HepG2 (cell line): ENCODE data around the gene MUL1. TPM values are rescaled to one million over a fixed set of nuclear protein-coding genes. Genes with fewer than 3 reads are reported as not detected.
A peak's percentile ranks its signal among the peaks of the same experiment; 100 is the strongest.

Experiments used
- EP300 ChIP-seq, 3 experiments: sonication (generic) in 1 of 3; formaldehyde crosslinking in 1 of 3; IDR thresholded peaks; 2 replicates each; pipeline versions ENCODE4 v1.5.1 to v1.6.1; 2011 to 2020; ENCODE audit warnings: low read depth in 2 of 3, low read length in 2 of 3, borderline replicate concordance in 1 of 3, improper control_type of control experiment in 1 of 3, mild to moderate bottlenecking in 1 of 3, missing genetic modification reagents in 1 of 3, moderate library complexity in 1 of 3
- HMG20B ChIP-seq: conservative IDR thresholded peaks from 2 replicates; pipeline ENCODE4 v1.6.1; 2016; ENCODE audit warnings: missing genetic modification reagents, missing compliant biosample characterization
- NFKBIZ ChIP-seq: IDR thresholded peaks from 2 replicates; pipeline ENCODE4 v1.6.1; 2018; ENCODE audit warnings: missing genetic modification reagents, missing compliant biosample characterization
- NR3C1 ChIP-seq: sonication (generic); formaldehyde crosslinking; IDR thresholded peaks from 2 replicates; pipeline ENCODE4 v1.4.0; 2020; ENCODE audit warnings: missing genetic modification reagents
- SIX4 ChIP-seq: sonication (generic); formaldehyde crosslinking; IDR thresholded peaks from 2 replicates; pipeline ENCODE4 v1.4.0; 2020; ENCODE audit warnings: missing genetic modification reagents
- SP5 ChIP-seq: IDR thresholded peaks from 2 replicates; pipeline ENCODE4 v1.6.1; 2016; ENCODE audit warnings: low read depth, borderline replicate concordance
- ZNF7 ChIP-seq: IDR thresholded peaks from 2 replicates; pipeline ENCODE4 v1.6.1; 2016; ENCODE audit warnings: missing biosample characterization, missing genetic modification reagents
- ZNF713 ChIP-seq: sonication (generic); formaldehyde crosslinking; IDR thresholded peaks from 2 replicates; pipeline ENCODE4 v1.4.0; 2020; ENCODE audit warnings: mild to moderate bottlenecking, missing genetic modification reagents
- ZNF781 ChIP-seq: sonication (generic); formaldehyde crosslinking; IDR thresholded peaks from 2 replicates; pipeline ENCODE4 v1.5.1; 2020; ENCODE audit warnings: borderline replicate concordance, mild to moderate bottlenecking, missing genetic modification reagents; ENCODE audit errors: not compliant biosample characterization
- polyA plus RNA-seq, 8 experiments: library from polyadenylated mRNA; depleted of rRNA in 3 of 8; stranded (reverse) in 7 of 8; unstranded in 1 of 8; fragments of >200 nt; fragmentation: Illumina TruSeq in 4 of 8; extraction: Trizol in 4 of 8; gene quantifications; 2 replicates each; pipeline versions ENCODE4 v1.2.1 to v1.2.3, GENCODE V29; 2011 to 2016; ENCODE audit warnings: low read depth in 4 of 8, missing spikeins in 1 of 8, mixed read lengths in 1 of 8; ENCODE audit not compliant: insufficient read depth in 1 of 8
- total RNA-seq, 5 experiments: library from RNA; depleted of rRNA; stranded (reverse); fragments of >200 nt; fragmentation: Illumina TruSeq; extraction: Trizol; gene quantifications; 2 replicates each; pipeline ENCODE4 v1.2.3, GENCODE V29; 2016; ENCODE audit warnings: low read depth in 1 of 5
- TF ChIP-seq, protein P1 (sequence below): sonication (generic); formaldehyde crosslinking; IDR thresholded peaks from 2 replicates; pipeline ENCODE4 v1.9.0; 2021; ENCODE audit warnings: missing genetic modification reagents, mild to moderate bottlenecking, borderline replicate concordance
- TF ChIP-seq, protein P2 (sequence below): sonication (generic); formaldehyde crosslinking; IDR thresholded peaks from 2 replicates; pipeline ENCODE4 v1.4.0; 2020; ENCODE audit warnings: missing genetic modification reagents
- TF ChIP-seq, protein P3 (sequence below): sonication (generic); formaldehyde crosslinking; IDR thresholded peaks from 2 replicates; pipeline ENCODE4 v1.4.0; 2020; ENCODE audit warnings: missing genetic modification reagents
- TF ChIP-seq, protein P4 (sequence below): sonication (generic); formaldehyde crosslinking; IDR thresholded peaks from 2 replicates; pipeline ENCODE4 v1.4.0; 2020; ENCODE audit warnings: missing genetic modification reagents, borderline replicate concordance
- TF ChIP-seq, protein P5 (sequence below): IDR thresholded peaks from 2 replicates; pipeline ENCODE4 v1.6.1; 2012; ENCODE audit warnings: low read length, improper control_type of control experiment

Gene MUL1
- total and polyA plus RNA-seq, 2 of the 13 experiments (the other 11 are each of a cell fraction or from before 2014, with no cell fraction given), result 21.5 to 26.5 TPM

DNA sequence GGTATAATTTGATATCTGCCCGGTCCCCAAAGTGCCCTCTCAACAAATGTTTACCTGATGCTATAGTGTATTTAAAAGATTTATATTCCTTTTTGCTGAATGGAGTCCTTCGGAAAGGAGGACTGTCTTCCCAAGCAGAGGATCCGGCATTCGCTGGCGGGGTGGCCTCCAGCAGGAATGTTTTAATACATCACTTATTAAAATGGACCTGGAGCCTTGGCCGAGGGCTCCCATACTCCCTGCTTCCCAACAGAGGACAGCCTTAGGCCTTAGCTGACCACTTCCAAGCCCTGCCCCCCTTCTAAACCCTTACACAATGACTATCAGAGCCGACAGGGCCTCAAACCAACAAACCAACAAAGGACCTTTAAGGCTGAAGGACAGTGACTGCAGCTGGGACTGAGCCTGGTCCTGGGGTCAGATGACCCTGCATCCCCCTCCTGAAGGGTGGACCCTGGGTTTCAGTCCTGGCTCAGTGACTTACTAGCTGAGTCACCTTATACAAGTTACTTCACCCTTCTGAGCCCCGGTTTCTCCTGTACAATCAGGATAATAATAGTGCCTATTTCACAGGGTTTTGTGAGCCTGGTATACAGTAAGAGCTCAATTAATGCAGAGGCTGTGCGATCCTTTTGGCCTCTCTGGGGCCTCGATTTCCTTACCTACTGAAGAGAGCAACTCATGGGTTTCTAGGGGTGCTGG lies 27.6 kb downstream of the MUL1 start (continued):
- TF ChIP-seq, protein P1, sequence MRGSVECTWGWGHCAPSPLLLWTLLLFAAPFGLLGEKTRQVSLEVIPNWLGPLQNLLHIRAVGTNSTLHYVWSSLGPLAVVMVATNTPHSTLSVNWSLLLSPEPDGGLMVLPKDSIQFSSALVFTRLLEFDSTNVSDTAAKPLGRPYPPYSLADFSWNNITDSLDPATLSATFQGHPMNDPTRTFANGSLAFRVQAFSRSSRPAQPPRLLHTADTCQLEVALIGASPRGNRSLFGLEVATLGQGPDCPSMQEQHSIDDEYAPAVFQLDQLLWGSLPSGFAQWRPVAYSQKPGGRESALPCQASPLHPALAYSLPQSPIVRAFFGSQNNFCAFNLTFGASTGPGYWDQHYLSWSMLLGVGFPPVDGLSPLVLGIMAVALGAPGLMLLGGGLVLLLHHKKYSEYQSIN (CRISPR knock-in tag), result no peak
- peak; percentile 73 to 94; a peak in 3 of 4 replicates for TF ChIP-seq EP300 (IDR thresholded peaks at IDR 0.05; ENCODE audit: low read depth in 2 of 2, low read length in 2 of 2)
- TF ChIP-seq EP300 (CRISPR knock-in tag; IDR thresholded peaks at IDR 0.05; ENCODE audit: borderline replicate concordance), result peak; percentile 93
- TF ChIP-seq HMG20B (CRISPR knock-in tag), result 0 out of 2 replicates have a peak, but pooled peaks have one; percentile 37
- TF ChIP-seq, protein P2, sequence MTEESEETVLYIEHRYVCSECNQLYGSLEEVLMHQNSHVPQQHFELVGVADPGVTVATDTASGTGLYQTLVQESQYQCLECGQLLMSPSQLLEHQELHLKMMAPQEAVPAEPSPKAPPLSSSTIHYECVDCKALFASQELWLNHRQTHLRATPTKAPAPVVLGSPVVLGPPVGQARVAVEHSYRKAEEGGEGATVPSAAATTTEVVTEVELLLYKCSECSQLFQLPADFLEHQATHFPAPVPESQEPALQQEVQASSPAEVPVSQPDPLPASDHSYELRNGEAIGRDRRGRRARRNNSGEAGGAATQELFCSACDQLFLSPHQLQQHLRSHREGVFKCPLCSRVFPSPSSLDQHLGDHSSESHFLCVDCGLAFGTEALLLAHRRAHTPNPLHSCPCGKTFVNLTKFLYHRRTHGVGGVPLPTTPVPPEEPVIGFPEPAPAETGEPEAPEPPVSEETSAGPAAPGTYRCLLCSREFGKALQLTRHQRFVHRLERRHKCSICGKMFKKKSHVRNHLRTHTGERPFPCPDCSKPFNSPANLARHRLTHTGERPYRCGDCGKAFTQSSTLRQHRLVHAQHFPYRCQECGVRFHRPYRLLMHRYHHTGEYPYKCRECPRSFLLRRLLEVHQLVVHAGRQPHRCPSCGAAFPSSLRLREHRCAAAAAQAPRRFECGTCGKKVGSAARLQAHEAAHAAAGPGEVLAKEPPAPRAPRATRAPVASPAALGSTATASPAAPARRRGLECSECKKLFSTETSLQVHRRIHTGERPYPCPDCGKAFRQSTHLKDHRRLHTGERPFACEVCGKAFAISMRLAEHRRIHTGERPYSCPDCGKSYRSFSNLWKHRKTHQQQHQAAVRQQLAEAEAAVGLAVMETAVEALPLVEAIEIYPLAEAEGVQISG (CRISPR knock-in tag), result peak; percentile 70
- TF ChIP-seq NR3C1 (CRISPR knock-in tag), result no peak
- no peak for TF ChIP-seq ZNF781 (CRISPR knock-in tag)
- TF ChIP-seq ZNF713 (CRISPR knock-in tag), result no peak
- TF ChIP-seq, protein P3, sequence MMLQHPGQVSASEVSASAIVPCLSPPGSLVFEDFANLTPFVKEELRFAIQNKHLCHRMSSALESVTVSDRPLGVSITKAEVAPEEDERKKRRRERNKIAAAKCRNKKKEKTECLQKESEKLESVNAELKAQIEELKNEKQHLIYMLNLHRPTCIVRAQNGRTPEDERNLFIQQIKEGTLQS (CRISPR knock-in tag), result peak; percentile 61
- TF ChIP-seq, protein P4, sequence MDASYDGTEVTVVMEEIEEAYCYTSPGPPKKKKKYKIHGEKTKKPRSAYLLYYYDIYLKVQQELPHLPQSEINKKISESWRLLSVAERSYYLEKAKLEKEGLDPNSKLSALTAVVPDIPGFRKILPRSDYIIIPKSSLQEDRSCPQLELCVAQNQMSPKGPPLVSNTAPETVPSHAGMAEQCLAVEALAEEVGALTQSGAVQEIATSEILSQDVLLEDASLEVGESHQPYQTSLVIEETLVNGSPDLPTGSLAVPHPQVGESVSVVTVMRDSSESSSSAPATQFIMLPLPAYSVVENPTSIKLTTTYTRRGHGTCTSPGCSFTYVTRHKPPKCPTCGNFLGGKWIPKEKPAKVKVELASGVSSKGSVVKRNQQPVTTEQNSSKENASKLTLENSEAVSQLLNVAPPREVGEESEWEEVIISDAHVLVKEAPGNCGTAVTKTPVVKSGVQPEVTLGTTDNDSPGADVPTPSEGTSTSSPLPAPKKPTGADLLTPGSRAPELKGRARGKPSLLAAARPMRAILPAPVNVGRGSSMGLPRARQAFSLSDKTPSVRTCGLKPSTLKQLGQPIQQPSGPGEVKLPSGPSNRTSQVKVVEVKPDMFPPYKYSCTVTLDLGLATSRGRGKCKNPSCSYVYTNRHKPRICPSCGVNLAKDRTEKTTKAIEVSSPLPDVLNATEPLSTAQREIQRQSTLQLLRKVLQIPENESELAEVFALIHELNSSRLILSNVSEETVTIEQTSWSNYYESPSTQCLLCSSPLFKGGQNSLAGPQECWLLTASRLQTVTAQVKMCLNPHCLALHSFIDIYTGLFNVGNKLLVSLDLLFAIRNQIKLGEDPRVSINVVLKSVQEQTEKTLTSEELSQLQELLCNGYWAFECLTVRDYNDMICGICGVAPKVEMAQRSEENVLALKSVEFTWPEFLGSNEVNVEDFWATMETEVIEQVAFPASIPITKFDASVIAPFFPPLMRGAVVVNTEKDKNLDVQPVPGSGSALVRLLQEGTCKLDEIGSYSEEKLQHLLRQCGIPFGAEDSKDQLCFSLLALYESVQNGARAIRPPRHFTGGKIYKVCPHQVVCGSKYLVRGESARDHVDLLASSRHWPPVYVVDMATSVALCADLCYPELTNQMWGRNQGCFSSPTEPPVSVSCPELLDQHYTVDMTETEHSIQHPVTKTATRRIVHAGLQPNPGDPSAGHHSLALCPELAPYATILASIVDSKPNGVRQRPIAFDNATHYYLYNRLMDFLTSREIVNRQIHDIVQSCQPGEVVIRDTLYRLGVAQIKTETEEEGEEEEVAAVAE (CRISPR knock-in tag), result peak; percentile 80; the same call in 1 of the 2 replicates
- peak; percentile 65 for TF ChIP-seq SP5
- no peak for TF ChIP-seq ZNF7
- TF ChIP-seq SIX4 (CRISPR knock-in tag), result peak; percentile 46; the same call in 1 of the 2 replicates
- TF ChIP-seq NFKBIZ (CRISPR knock-in tag), result peak; percentile 80; the same call in 1 of the 2 replicates
- TF ChIP-seq, protein P5, sequence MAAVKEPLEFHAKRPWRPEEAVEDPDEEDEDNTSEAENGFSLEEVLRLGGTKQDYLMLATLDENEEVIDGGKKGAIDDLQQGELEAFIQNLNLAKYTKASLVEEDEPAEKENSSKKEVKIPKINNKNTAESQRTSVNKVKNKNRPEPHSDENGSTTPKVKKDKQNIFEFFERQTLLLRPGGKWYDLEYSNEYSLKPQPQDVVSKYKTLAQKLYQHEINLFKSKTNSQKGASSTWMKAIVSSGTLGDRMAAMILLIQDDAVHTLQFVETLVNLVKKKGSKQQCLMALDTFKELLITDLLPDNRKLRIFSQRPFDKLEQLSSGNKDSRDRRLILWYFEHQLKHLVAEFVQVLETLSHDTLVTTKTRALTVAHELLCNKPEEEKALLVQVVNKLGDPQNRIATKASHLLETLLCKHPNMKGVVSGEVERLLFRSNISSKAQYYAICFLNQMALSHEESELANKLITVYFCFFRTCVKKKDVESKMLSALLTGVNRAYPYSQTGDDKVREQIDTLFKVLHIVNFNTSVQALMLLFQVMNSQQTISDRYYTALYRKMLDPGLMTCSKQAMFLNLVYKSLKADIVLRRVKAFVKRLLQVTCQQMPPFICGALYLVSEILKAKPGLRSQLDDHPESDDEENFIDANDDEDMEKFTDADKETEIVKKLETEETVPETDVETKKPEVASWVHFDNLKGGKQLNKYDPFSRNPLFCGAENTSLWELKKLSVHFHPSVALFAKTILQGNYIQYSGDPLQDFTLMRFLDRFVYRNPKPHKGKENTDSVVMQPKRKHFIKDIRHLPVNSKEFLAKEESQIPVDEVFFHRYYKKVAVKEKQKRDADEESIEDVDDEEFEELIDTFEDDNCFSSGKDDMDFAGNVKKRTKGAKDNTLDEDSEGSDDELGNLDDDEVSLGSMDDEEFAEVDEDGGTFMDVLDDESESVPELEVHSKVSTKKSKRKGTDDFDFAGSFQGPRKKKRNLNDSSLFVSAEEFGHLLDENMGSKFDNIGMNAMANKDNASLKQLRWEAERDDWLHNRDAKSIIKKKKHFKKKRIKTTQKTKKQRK, result no peak
